ENCODE measurements around the gene MS4A4E. TPM values are rescaled to one million over a fixed set of nuclear protein-coding genes. Genes with fewer than 3 reads are reported as not detected.

MS4A4E gene
- total and polyA plus RNA-seq, 2 experiments from 2014 or later: not detected

DNA sequence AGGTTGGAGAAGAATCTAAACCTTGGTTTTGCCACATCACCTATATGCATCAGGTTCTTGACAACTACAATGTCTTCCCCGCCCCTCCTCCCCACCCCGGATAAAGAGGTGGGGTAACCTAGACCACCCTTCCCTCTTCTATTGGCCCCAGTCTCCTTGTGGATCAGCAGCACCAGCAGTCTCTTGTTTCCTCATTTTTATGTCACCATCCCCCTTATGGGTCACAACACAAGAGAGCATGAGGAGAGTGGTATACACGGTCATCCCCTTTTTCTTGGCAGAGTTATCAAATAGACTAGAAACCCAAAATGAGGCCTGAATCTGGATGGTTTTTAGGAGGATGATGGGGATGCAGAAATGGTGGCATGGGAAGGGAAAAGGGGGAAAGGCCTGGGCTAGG lies 1.2 kb downstream of the MS4A4E start (continued):
- TF ChIP-seq JUNB (IDR thresholded peaks at IDR 0.05; ENCODE audit: unreplicated experiment): no peak
- TF ChIP-seq EZH2phosphoT487 (IDR thresholded peaks at IDR 0.05; ENCODE audit: unreplicated experiment): no peak
- TF ChIP-seq, protein P1, sequence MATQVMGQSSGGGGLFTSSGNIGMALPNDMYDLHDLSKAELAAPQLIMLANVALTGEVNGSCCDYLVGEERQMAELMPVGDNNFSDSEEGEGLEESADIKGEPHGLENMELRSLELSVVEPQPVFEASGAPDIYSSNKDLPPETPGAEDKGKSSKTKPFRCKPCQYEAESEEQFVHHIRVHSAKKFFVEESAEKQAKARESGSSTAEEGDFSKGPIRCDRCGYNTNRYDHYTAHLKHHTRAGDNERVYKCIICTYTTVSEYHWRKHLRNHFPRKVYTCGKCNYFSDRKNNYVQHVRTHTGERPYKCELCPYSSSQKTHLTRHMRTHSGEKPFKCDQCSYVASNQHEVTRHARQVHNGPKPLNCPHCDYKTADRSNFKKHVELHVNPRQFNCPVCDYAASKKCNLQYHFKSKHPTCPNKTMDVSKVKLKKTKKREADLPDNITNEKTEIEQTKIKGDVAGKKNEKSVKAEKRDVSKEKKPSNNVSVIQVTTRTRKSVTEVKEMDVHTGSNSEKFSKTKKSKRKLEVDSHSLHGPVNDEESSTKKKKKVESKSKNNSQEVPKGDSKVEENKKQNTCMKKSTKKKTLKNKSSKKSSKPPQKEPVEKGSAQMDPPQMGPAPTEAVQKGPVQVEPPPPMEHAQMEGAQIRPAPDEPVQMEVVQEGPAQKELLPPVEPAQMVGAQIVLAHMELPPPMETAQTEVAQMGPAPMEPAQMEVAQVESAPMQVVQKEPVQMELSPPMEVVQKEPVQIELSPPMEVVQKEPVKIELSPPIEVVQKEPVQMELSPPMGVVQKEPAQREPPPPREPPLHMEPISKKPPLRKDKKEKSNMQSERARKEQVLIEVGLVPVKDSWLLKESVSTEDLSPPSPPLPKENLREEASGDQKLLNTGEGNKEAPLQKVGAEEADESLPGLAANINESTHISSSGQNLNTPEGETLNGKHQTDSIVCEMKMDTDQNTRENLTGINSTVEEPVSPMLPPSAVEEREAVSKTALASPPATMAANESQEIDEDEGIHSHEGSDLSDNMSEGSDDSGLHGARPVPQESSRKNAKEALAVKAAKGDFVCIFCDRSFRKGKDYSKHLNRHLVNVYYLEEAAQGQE (IDR thresholded peaks at IDR 0.05; ENCODE audit: unreplicated experiment): no peak
- no peak for TF ChIP-seq STAT1 (IDR thresholded peaks at IDR 0.05; ENCODE audit: unreplicated experiment)
- TF ChIP-seq, protein P2, sequence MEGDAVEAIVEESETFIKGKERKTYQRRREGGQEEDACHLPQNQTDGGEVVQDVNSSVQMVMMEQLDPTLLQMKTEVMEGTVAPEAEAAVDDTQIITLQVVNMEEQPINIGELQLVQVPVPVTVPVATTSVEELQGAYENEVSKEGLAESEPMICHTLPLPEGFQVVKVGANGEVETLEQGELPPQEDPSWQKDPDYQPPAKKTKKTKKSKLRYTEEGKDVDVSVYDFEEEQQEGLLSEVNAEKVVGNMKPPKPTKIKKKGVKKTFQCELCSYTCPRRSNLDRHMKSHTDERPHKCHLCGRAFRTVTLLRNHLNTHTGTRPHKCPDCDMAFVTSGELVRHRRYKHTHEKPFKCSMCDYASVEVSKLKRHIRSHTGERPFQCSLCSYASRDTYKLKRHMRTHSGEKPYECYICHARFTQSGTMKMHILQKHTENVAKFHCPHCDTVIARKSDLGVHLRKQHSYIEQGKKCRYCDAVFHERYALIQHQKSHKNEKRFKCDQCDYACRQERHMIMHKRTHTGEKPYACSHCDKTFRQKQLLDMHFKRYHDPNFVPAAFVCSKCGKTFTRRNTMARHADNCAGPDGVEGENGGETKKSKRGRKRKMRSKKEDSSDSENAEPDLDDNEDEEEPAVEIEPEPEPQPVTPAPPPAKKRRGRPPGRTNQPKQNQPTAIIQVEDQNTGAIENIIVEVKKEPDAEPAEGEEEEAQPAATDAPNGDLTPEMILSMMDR (conservative IDR thresholded peaks at IDR 0.05; ENCODE audit: low read depth in 2 of 2): no peak
- TF ChIP-seq, protein P3, sequence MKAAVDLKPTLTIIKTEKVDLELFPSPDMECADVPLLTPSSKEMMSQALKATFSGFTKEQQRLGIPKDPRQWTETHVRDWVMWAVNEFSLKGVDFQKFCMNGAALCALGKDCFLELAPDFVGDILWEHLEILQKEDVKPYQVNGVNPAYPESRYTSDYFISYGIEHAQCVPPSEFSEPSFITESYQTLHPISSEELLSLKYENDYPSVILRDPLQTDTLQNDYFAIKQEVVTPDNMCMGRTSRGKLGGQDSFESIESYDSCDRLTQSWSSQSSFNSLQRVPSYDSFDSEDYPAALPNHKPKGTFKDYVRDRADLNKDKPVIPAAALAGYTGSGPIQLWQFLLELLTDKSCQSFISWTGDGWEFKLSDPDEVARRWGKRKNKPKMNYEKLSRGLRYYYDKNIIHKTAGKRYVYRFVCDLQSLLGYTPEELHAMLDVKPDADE (IDR thresholded peaks at IDR 0.05): no peak

DNA sequence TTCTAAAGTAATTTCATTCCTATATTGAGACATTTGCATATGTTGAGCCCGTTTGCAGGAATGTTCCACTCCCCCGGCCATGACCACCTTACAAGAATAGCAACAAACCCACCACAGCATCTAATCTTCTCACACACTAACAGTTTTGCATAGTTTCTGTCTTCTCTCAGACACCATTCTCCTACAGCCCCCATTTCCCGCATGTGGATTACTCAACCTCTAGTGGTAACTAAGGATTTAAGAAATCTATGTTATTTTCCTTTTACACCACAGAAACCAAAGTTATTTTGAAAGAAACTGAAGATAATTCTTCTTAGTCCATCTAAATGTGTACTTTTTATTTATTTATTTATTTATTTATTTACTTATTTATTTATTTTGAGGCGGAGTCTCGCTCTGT lies 2.3 kb downstream of the MS4A4E start:
- no peaks in the 10 kb centered on the region for H3K36me3 ChIP-seq (ENCODE audit: insufficient read depth)
- H3F3A ChIP-seq (replicated peaks; ENCODE audit: low read depth): no peaks in the 10 kb centered on the region
- H3K4me1 ChIP-seq (ENCODE audit: insufficient read depth): no peaks in the 10 kb centered on the region
- H3K4me3 ChIP-seq: no peak overlapping the region
- H2AFZ ChIP-seq: no peak overlapping the region
- Mint-ChIP-seq H3K27ac (no peak overlapping the region), H3K36me3 (ENCODE audit: low read depth) (no peaks in the 10 kb centered on the region), H3K27me3 (ENCODE audit: insufficient read depth, low read depth, poor library complexity) (peaks cover 5% of the 10 kb centered on the region), H3K4me3 (no peak overlapping the region), H3K9me3 (no peaks in the 10 kb centered on the region), H3K4me1 (no peaks in the 10 kb centered on the region)
- no peak overlapping the region for H3K27ac ChIP-seq (ENCODE audit: low read depth)
- DNase-seq (ENCODE audit: low spot score) (no peak), ATAC-seq (no peak)
- H4K20me1 ChIP-seq (replicated peaks; ENCODE audit: insufficient read depth): no peaks in the 10 kb centered on the region
- no peak overlapping the region for H3K4me2 ChIP-seq
- H3K27me3 ChIP-seq (ENCODE audit: insufficient read depth): no peaks in the 10 kb centered on the region
- no peaks in the 10 kb centered on the region for H3K79me2 ChIP-seq (replicated peaks; ENCODE audit: insufficient read depth)
- no peaks in the 10 kb centered on the region; the same call in 1 of the 2 replicates for H3K9me2 ChIP-seq (ENCODE audit: insufficient read depth)
- TF ChIP-seq, protein P1 (IDR thresholded peaks at IDR 0.05; ENCODE audit: unreplicated experiment): no peak
- TF ChIP-seq JUNB (IDR thresholded peaks at IDR 0.05; ENCODE audit: unreplicated experiment): no peak
- TF ChIP-seq CREB1 (CRISPR knock-in tag; IDR thresholded peaks at IDR 0.05; ENCODE audit: low read depth): no peak
- TF ChIP-seq STAT1 (IDR thresholded peaks at IDR 0.05; ENCODE audit: unreplicated experiment): no peak
- TF ChIP-seq, protein P4, sequence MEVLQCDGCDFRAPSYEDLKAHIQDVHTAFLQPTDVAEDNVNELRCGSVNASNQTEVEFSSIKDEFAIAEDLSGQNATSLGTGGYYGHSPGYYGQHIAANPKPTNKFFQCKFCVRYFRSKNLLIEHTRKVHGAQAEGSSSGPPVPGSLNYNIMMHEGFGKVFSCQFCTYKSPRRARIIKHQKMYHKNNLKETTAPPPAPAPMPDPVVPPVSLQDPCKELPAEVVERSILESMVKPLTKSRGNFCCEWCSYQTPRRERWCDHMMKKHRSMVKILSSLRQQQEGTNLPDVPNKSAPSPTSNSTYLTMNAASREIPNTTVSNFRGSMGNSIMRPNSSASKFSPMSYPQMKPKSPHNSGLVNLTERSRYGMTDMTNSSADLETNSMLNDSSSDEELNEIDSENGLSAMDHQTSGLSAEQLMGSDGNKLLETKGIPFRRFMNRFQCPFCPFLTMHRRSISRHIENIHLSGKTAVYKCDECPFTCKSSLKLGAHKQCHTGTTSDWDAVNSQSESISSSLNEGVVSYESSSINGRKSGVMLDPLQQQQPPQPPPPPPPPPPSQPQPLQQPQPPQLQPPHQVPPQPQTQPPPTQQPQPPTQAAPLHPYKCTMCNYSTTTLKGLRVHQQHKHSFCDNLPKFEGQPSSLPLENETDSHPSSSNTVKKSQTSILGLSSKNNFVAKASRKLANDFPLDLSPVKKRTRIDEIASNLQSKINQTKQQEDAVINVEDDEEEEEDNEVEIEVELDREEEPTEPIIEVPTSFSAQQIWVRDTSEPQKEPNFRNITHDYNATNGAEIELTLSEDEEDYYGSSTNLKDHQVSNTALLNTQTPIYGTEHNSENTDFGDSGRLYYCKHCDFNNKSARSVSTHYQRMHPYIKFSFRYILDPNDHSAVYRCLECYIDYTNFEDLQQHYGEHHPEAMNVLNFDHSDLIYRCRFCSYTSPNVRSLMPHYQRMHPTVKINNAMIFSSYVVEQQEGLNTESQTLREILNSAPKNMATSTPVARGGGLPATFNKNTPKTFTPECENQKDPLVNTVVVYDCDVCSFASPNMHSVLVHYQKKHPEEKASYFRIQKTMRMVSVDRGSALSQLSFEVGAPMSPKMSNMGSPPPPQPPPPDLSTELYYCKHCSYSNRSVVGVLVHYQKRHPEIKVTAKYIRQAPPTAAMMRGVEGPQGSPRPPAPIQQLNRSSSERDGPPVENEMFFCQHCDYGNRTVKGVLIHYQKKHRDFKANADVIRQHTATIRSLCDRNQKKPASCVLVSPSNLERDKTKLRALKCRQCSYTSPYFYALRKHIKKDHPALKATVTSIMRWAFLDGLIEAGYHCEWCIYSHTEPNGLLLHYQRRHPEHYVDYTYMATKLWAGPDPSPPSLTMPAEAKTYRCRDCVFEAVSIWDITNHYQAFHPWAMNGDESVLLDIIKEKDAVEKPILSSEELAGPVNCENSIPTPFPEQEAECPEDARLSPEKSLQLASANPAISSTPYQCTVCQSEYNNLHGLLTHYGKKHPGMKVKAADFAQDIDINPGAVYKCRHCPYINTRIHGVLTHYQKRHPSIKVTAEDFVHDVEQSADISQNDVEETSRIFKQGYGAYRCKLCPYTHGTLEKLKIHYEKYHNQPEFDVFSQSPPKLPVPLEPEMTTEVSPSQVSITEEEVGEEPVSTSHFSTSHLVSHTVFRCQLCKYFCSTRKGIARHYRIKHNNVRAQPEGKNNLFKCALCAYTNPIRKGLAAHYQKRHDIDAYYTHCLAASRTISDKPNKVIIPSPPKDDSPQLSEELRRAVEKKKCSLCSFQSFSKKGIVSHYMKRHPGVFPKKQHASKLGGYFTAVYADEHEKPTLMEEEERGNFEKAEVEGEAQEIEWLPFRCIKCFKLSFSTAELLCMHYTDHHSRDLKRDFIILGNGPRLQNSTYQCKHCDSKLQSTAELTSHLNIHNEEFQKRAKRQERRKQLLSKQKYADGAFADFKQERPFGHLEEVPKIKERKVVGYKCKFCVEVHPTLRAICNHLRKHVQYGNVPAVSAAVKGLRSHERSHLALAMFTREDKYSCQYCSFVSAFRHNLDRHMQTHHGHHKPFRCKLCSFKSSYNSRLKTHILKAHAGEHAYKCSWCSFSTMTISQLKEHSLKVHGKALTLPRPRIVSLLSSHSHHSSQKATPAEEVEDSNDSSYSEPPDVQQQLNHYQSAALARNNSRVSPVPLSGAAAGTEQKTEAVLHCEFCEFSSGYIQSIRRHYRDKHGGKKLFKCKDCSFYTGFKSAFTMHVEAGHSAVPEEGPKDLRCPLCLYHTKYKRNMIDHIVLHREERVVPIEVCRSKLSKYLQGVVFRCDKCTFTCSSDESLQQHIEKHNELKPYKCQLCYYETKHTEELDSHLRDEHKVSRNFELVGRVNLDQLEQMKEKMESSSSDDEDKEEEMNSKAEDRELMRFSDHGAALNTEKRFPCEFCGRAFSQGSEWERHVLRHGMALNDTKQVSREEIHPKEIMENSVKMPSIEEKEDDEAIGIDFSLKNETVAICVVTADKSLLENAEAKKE (CRISPR knock-in tag; IDR thresholded peaks at IDR 0.05): no peak
